HG02610 (cell line): ENCODE data around the gene TNIP1.

Experiments
- ATAC-seq: cut with Tn5 transposase; IDR thresholded peaks from one replicate; pipeline ENCODE4 v1.9.1; 2021; ENCODE audit warnings: mild to moderate bottlenecking, moderate library complexity; ENCODE audit not compliant: unreplicated experiment

TNIP1 gene

DNA sequence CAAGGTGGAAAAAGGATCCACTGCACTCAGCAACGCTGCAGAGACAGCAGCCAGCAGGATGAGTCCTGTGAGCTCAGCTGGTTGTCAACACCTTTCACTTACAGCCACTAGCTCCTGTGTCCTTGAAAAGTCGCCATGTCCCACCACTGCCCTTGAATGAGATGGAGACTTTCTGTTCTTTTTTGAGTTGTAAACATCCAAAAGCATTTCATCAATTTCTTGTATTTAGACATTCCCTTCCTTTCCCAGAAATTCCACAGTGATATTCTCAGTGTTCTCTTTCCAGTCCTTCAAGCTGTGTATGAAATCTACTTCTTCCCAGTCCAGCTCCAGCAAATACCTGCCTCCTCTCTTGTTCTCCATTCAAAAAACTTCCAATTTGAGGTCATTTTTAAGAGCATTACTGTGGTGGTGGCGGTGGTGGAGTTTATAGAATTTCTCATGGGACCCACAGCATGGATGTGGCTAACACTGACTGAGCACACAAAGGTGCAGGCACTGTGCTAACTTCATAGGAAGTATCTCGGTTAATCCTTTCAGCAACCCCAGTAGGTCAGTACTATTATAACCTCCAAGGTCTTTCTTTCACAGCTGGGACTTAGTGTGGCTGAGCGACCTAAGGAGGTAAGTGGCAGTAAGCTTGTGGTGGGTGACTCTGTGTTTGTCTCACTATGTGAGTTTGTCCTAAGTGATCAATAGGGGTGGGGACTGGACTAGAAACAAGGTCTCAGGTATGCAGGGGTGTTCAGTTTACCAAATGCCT is 75.5 kb downstream of the TNIP1 start:
- no peak for ATAC-seq

DNA sequence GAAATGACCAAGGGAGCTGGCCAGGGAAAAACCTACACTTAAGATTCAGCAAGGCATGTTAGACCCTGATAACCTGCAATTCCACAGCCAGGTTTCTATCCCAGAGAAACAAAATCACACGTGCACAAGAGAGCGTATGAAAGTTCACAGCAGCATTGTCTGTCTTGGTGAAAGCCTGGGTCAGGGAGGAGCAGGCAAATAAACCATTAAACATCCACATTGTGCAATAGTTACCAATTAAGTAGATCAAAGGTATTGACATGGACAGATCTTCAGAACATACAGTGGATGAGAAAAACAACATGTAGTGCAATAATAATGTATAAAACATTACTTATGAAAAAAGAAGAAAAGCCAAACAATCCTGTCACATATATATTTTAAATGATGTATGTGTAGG is 76.3 kb downstream of the TNIP1 start:
- no peak for ATAC-seq

DNA sequence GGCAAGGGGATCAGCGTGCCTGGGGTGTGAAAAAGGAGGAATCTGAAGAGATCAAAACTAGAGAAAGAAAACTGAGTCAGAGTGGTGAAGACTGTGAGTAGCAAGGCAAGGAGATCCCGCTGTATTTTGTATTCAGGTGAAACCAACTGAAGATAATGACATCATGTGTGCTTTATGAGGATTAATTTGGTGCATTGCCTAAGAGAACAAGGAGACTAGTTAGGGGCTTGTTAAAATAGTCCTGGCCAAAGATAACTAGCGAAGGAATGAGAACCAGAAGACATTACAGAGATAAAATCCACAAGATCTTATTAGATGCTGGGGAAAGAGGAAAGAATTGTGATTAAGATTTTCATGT is 77.4 kb downstream of the TNIP1 start:
- ATAC-seq = no peak

DNA sequence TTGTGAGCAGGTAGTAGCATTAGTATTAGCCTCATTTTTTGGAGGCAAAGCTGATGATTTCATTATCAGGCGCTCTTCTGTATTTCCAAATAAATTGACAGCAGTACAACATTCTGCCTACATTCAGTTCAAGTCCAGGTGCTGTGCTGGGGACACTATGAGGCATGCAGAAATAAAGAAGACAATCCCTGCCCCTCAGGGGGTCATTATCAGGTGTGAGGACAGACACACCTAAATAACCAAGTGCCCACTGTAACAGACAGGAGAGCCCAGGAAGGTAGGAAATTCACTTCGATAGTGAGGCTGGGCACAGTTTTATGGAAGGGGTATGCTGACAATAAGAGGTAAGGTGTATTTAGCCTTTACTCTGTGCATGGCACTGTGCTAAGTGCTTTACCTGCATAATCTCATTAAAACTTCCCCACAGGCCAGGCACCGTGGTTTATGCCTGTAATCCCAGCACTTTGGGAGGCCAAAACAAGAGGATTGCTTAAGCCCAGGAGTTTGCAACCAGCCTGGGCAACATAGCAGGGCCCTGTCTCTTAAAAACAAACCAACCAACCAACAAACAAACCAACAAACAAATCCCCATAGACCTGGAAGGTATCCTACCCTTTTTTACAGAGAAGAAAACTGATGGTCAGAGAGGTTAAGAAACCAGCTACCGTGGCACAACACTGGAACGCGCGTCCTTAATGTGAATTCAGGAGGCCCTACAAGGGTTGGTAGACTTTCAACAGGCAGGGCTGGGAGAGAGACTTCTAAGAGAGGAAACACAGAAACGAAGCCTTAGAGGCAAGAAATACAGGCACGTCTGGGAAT is 77.9 kb downstream of the TNIP1 start:
- ATAC-seq = no peak

DNA sequence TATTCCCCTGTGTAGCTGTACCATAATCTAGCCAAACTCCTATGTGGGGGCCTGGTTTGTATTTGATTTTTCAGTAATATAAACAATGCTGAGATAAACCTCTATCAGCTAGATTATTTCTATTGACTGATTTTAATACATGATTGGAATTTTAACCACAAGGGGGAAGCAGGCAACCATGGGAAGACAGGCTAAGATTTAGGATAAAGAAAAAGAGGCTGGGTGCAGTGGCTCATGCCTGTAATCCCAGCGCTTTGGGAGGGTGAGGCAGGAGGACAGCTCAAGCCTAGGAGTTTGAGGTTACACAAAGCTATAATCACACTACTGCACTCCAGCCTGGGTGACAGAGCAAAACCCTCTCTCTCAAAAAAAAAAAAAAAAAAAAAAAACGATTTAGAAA is 78.6 kb downstream of the TNIP1 start:
- no peak for ATAC-seq

DNA sequence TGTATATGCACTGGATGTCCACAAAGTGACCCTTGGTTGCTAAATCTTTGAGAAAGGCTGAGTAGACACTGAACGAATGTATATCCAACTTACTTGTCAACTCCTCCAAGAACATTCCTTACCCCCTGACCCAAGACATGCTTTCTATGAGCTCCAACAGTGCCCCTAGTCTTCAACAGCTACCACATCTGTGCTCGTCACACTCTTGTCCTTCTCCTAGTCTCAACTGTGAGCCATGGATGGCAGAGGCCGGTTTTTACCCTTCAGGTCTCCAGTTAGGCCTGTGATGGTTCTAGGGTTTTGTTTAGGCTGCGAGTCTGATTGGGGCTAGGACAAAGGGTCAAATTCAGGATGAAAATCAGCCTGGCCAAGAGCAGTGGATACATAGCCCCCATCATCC is 79.4 kb downstream of the TNIP1 start:
- no peak for ATAC-seq

DNA sequence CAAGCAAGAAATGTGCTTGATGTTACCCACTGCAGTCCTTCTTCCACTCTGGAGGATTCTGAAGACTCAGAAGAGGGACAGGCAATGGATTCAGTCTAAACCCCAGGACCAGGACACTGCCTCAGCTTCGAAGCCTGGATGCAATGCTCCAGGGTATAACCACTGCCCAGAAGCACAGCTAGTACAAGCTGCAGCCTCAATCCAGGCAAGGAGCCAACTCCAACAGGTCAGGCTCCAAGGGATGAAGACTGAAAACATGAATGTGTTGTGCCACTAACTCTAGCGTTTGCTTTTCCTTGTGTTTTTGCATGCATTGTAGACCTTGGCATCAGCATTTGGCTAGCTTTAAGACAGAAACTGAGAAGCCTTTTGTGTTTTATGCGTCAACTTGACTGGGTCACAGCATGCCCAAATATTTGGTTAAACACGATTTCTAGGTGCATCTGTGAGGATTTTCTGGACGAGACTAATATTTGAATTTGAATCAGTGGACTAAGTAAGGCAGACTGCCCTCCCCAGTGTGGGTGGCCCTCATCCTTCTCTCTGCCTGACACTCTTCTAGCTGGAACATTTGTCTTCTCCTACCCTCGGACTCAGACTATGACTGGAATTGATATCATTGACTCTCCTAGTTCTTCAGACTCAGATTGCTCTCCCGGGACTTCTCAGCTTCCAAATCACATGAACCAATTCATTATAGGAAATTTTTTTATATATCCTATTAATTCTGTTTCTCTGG is 81.0 kb downstream of the TNIP1 start:
- no peak for ATAC-seq

DNA sequence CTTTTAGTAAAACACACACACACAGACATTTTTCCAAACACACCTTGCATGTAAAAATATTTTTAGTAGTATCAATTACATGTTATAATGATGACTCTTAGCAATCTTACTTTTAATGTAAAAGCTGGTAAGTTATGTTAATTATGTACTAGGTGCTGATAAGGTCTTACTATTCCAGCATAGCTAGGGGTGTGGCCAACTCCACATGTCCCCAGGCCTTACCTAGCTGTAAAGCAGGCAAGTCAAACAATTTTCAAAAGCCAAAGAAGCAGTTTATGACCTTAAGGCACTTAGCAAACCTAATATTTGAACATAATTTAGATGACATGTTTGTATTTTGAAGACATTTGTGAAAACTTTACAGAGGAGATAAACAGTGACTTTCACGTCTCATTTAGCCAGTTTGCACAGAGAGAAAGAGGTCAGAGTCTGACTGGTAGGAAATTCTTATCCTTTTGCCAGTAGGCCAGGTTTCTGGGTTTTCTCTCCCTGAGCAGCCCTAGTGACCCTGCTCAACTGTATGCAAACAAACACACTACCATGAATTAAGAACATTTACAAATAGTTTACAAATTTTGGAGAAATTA is 86.9 kb downstream of the TNIP1 start:
- no peak for ATAC-seq

DNA sequence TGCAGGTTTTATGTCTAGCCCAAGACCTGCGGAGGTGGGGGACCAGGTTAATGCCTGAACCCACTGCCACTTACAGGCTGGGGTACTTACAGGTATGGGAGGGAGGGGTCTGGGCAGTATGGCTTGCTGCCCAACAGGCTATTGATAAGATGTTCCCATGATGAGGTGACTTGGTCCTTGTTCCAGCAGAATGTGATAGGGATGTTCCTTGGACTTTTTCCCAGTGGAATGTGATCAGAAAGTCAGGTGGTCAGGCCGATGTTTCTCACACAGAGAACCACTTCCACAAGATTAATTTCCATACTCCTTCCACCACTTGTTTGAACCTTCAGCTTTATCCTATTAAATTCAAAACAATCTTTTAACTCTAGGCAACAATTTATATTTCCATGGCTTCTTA is 87.4 kb downstream of the TNIP1 start:
- no peak for ATAC-seq

DNA sequence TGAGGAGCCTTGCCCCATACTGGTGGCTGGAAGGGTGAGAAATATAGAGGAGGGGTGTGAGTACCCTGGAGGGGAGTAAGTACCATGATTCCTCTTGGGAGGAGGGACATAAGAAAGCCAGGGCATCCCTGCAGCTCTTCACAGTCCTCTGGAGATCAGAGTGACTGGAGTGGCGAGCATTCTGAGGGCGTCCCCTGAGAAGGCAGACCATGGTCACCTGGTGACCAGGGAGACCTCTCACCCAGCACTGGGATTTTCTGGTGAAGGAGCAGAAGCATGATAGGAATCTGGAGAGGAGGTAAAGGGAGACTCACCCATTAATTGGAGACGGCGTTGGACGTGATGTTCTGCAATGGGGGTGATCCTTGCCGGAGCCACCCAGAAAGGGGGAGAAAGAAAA is 88.1 kb downstream of the TNIP1 start:
- ATAC-seq = no peak

DNA sequence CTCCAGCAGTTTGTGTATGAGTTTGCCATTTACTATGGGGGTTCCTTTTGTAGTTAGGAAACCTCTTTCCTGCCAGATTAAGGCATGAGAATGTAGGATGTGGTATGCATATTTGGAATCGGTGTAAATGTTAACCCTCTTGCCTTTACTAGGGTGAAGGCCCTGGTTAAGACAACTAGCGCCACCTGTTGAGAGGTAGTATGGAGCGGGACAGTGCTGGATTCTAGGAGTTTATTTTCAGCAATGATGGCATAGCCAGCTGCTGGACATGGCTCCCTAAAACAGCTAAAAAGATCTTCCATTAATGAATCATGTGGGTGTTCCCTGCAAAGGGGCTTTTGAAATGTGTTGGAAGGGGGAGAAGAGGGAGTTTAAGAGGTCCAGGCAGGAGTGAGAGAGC is 91.1 kb downstream of the TNIP1 start:
- no peak for ATAC-seq

DNA sequence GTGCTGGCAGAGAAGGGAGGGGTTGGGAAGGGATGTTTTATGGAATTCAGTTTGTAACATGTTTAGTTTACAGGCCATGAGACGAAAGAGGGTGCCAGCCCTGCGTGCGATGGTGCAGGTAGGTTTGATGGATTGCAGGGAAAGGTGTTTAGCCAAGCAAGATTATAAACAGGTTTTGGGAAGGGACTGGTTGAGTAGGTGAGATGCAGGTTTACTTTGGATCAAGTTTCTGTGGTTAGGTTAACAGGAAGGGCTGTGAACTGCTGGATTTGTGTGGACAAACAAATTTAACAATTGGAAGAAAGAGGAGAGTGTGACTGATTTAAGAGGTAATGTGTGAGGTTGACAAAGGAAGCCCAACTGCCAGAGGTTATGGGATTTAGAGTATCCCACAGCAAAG is 93.1 kb downstream of the TNIP1 start:
- ATAC-seq = no peak
